Measurements from ENCODE around the gene MAP3K13. TPM values are rescaled to one million over a fixed set of nuclear protein-coding genes. Genes with fewer than 3 reads are reported as not detected.

MAP3K13 gene
- total RNA-seq, 4 donors from 2014 or later = 12.8 to 44.9 (median 19.6) TPM

- TF ChIP-seq POLR2A (IDR thresholded peaks at IDR 0.05; ENCODE audit: low read depth) = no peak
- TF ChIP-seq EP300 (IDR thresholded peaks at IDR 0.05) = no peak
- TF ChIP-seq CTCF (IDR thresholded peaks at IDR 0.05) = no peak
- no peak for TF ChIP-seq POLR2AphosphoS5 (IDR thresholded peaks at IDR 0.05)
- Histone ChIP-seq H3K36me3 (no peaks in the 10 kb centered on the region), H3K27me3 (no peaks in the 10 kb centered on the region), H3K4me3 (no peak overlapping the region), H3K4me1 (no peaks in the 10 kb centered on the region), H3K9me3 (no peaks in the 10 kb centered on the region), H3K27ac (replicated peaks in 1 of 4) (no peak overlapping the region)
- intact Hi-C loops (cut with DNase I) = no loop called here
- DNase-seq (ENCODE audit: extremely low spot score) = no peak
Observed at GRCh38 chr3:185335799-185336198, 27.1 kb upstream of the MAP3K13 start.

GRCh38 chr3:185337231-185337816, 25.6 kb upstream of the MAP3K13 start:
- Histone ChIP-seq H3K27me3 (no peaks in the 10 kb centered on the region), H3K4me3 (no peak overlapping the region), H3K4me1 (no peaks in the 10 kb centered on the region), H3K36me3 (no peaks in the 10 kb centered on the region), H3K9me3 (no peaks in the 10 kb centered on the region), H3K27ac (replicated peaks in 1 of 4) (no peak overlapping the region)
- WGBS = 68% methylated on average over 5 of the region's 5 CpGs
- TF ChIP-seq EP300 (IDR thresholded peaks at IDR 0.05) = no peak
- DNase-seq (ENCODE audit: extremely low spot score) = no peak
- intact Hi-C loops (cut with DNase I) = no loop called here

- TF ChIP-seq POLR2A (IDR thresholded peaks at IDR 0.05; ENCODE audit: low read depth) (no peak), POLR2AphosphoS5 (IDR thresholded peaks at IDR 0.05) (no peak), CTCF (IDR thresholded peaks at IDR 0.05) (no peak), EP300 (IDR thresholded peaks at IDR 0.05) (no peak)
Observed at GRCh38 chr3:185339945-185340344, 23.0 kb upstream of the MAP3K13 start.

GRCh38 chr3:185340751-185341150, 22.2 kb upstream of the MAP3K13 start:
- Histone ChIP-seq H3K36me3 (no peaks in the 10 kb centered on the region), H3K4me1 (no peaks in the 10 kb centered on the region), H3K4me3 (no peak overlapping the region), H3K9me3 (no peaks in the 10 kb centered on the region), H3K27ac (replicated peaks in 1 of 4) (no peak overlapping the region), H3K27me3 (no peaks in the 10 kb centered on the region)
- intact Hi-C loops (cut with DNase I) = no loop called here
- WGBS = 83% methylated on average over 2 of the region's 2 CpGs
- DNase-seq (ENCODE audit: extremely low spot score) = no peak
- TF ChIP-seq CTCF (IDR thresholded peaks at IDR 0.05) = no peak
- no peak for TF ChIP-seq POLR2AphosphoS5 (IDR thresholded peaks at IDR 0.05)
- TF ChIP-seq POLR2A (IDR thresholded peaks at IDR 0.05; ENCODE audit: low read depth) = no peak

More at GRCh38 chr3:185339945-185340344, 23.0 kb upstream of the MAP3K13 start:
- no peaks in the 10 kb centered on the region for H3K27me3 ChIP-seq
- DNase-seq (ENCODE audit: extremely low spot score) = no peak
- no peaks in the 10 kb centered on the region for H3K36me3 ChIP-seq
- H3K27ac ChIP-seq (replicated peaks in 1 of 4) = no peak overlapping the region
- H3K4me1 ChIP-seq = no peaks in the 10 kb centered on the region
- intact Hi-C loops (cut with DNase I) = no loop called here
- H3K4me3 ChIP-seq = no peak overlapping the region
- 94% methylated on average over 2 of the region's 2 CpGs for WGBS
- no peaks in the 10 kb centered on the region for H3K9me3 ChIP-seq

- intact Hi-C loops (cut with DNase I) = no loop called here
- Histone ChIP-seq H3K27ac (replicated peaks in 1 of 4) (no peak overlapping the region), H3K4me3 (no peak overlapping the region), H3K4me1 (no peaks in the 10 kb centered on the region), H3K36me3 (no peaks in the 10 kb centered on the region), H3K27me3 (no peaks in the 10 kb centered on the region), H3K9me3 (no peaks in the 10 kb centered on the region)
- 69% methylated on average over 5 of the region's 5 CpGs for WGBS
- TF ChIP-seq POLR2A (IDR thresholded peaks at IDR 0.05; ENCODE audit: low read depth) (no peak), EP300 (IDR thresholded peaks at IDR 0.05) (no peak), POLR2AphosphoS5 (IDR thresholded peaks at IDR 0.05) (no peak), CTCF (IDR thresholded peaks at IDR 0.05) (no peak)
- DNase-seq (ENCODE audit: extremely low spot score) = no peak
Observed at GRCh38 chr3:185341616-185342458, 21.1 kb upstream of the MAP3K13 start.

Data from esophagus muscularis mucosa (tissue), 4 donors.